Upper lobe of right lung (tissue), 1 donor: ENCODE results near the gene LRIT3. TPM values are rescaled to one million over a fixed set of nuclear protein-coding genes. Genes with fewer than 3 reads are reported as not detected.

Experiments
- ATAC-seq: fragments of 200-7000 bp; cut with Tn5 transposase; one replicate; pipeline ENCODE4 v1.9.1; 2020; ENCODE audit warnings: mild to moderate bottlenecking, moderate library complexity
- DNase-seq: peaks from one replicate; pipeline ENCODE4 v3.0.0-alpha.2; 2020
- H3K27ac ChIP-seq: fragments of 200-600 bp; one replicate; pipeline ENCODE4 v1.8.0; 2022
- H3K27me3 ChIP-seq: fragments of 200-600 bp; one replicate; pipeline ENCODE4 v1.8.0; 2022; ENCODE audit warnings: mild to moderate bottlenecking
- H3K36me3 ChIP-seq: fragments of 200-600 bp; one replicate; pipeline ENCODE4 v1.8.0; 2022
- H3K4me1 ChIP-seq: fragments of 200-600 bp; one replicate; pipeline ENCODE4 v1.8.0; 2022
- H3K4me3 ChIP-seq: fragments of 200-600 bp; one replicate; pipeline ENCODE4 v1.8.0; 2022; ENCODE audit warnings: mild to moderate bottlenecking
- H3K9me3 ChIP-seq: fragments of 200-600 bp; one replicate; pipeline ENCODE4 v1.8.0; 2022
- intact Hi-C: fragments of 100-400 bp; cut with DNase I; formaldehyde crosslinking; loops from one replicate; pipeline ENCODE4 v1.11.0; 2022
- total RNA-seq: library from RNA; stranded (reverse); fragmentation: NEBNext Ultra II Directional; extraction: Animal tissue kit (Norgen Biotek cat#: 25700); gene quantifications from one replicate; pipeline ENCODE4 v1.2.1, GENCODE V29; 2021
- TF ChIP-seq, protein P1 (sequence below): fragments of 200-600 bp; IDR thresholded peaks from one replicate; pipeline ENCODE4 v1.8.0; 2022; ENCODE audit warnings: antibody characterized with exemption
- donor health status: DM: no; HTN: yes; CAD: no; lungs with severe emphysema.

LRIT3 gene
- total RNA-seq, 1 donor from 2014 or later, result 0.14 TPM

DNA sequence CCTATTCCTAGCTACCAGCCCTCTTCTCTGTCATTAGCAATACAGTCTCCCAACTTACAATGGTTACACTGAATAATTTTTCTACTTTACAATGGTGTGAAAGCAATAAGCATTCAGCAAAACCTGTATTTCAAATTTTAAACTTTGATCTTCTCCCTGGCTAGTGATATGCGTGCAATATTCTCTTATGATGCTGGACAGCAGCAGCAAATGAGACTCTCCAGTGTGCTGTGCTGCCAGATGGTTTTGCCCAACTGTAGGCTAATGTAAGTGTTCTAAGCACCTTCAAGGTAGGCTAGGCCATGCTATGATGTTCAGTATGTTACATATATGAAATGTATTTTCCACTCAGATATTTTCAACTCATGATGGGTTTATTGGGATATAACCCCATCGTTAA, 38.3 kb upstream of the LRIT3 start:
- no peaks in the 10 kb centered on the region for H3K36me3 ChIP-seq
- H3K27ac ChIP-seq, result no peak overlapping the region
- H3K4me1 ChIP-seq, result no peaks in the 10 kb centered on the region
- H3K9me3 ChIP-seq, result no peaks in the 10 kb centered on the region
- intact Hi-C loops, result no loop called here
- DNase-seq (no peak), ATAC-seq (no peak)
- H3K27me3 ChIP-seq, result no peaks in the 10 kb centered on the region
- no peak overlapping the region for H3K4me3 ChIP-seq
- TF ChIP-seq, protein P1, sequence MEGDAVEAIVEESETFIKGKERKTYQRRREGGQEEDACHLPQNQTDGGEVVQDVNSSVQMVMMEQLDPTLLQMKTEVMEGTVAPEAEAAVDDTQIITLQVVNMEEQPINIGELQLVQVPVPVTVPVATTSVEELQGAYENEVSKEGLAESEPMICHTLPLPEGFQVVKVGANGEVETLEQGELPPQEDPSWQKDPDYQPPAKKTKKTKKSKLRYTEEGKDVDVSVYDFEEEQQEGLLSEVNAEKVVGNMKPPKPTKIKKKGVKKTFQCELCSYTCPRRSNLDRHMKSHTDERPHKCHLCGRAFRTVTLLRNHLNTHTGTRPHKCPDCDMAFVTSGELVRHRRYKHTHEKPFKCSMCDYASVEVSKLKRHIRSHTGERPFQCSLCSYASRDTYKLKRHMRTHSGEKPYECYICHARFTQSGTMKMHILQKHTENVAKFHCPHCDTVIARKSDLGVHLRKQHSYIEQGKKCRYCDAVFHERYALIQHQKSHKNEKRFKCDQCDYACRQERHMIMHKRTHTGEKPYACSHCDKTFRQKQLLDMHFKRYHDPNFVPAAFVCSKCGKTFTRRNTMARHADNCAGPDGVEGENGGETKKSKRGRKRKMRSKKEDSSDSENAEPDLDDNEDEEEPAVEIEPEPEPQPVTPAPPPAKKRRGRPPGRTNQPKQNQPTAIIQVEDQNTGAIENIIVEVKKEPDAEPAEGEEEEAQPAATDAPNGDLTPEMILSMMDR, result no peak

GRCh38 chr4:109810552-109811387, 37.1 kb upstream of the LRIT3 start:
- no peaks in the 10 kb centered on the region for H3K9me3 ChIP-seq
- no peaks in the 10 kb centered on the region for H3K27me3 ChIP-seq
- H3K36me3 ChIP-seq, result no peaks in the 10 kb centered on the region
- no peak for ATAC-seq
- no peak overlapping the region for H3K27ac ChIP-seq
- no peaks in the 10 kb centered on the region for H3K4me1 ChIP-seq
- no peak for DNase-seq
- intact Hi-C loops, result no loop called here
- H3K4me3 ChIP-seq, result no peak overlapping the region
- TF ChIP-seq, protein P1, result no peak

- H3K4me3 ChIP-seq, result no peak overlapping the region
- H3K36me3 ChIP-seq, result no peaks in the 10 kb centered on the region
- H3K27ac ChIP-seq, result no peak overlapping the region
- no peak for DNase-seq
- intact Hi-C loops, result no loop called here
- no peaks in the 10 kb centered on the region for H3K27me3 ChIP-seq
- H3K9me3 ChIP-seq, result no peaks in the 10 kb centered on the region
- H3K4me1 ChIP-seq, result peaks cover 6% of the 10 kb centered on the region
- ATAC-seq, result no peak
- TF ChIP-seq, protein P1, result no peak
These were observed 36.2 kb upstream of the LRIT3 start for GRCh38 chr4:109811707-109812106.

DNA sequence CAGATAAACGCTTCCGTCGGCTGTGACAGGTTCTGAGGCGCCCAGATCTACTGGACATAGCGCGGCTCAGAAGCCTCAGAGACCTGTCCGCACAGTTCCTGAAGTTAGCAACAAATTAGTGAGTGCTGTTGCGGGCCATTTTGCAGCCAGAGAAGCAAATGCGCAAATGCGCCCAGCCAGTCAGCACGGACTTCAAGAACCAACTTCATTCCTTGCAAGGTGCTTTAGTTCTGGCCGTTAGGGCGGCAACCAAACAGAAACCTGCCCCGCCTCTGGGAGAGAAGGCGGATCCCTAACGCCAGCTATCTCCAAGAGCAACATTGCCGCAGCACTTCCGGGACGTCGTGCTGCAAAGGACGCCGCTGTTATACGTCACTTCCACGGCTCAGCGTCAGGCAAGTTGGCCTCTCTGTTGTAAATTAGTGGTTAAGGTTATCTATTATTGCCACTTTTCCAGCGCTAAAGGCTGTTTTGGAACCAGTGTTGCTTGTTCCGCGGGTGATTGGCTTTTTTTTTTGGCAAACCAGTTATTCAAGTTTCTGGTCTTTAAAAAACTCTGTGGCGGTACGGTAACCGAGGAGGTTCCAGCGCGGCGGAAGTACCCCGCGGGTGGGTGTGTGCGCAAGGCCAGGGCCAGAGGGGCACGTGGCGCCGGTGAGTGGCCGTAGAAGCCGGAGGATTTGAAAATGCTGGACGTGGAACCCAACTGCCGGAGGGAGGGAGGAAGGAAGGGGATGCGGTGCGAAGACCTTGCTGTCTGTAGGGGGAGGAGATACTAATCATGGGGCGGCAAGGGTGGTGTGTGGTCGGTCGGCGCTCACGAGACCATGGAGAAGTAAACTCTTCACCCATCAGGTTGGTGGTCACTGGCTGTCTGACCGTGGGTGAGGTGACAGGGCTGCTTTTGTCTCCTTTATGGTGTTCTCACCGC, 32.5 kb upstream of the LRIT3 start, which contains the start of gene GAR1:
Gene GAR1 (plus strand): TSS at position 612 of the 931 bp plus-strand sequence. CDS start 403 bp downstream, outside the sequence.
- Histone ChIP-seq H3K9me3 (no peaks in the 10 kb centered on the region), H3K27ac (peak within 1 kb of the TSS; percentile 90), H3K27me3 (no peaks in the 10 kb centered on the region), H3K4me3 (peak within 1 kb of the TSS; percentile 84), H3K36me3 (peaks cover 30% of the 10 kb centered on the region), H3K4me1 (peaks cover 8% of the 10 kb centered on the region)
- peak; percentile 94 for DNase-seq
- TF ChIP-seq, protein P1, result peak; percentile 3
- intact Hi-C loops, result no loop called here
- peak; percentile 99 for ATAC-seq

DNA sequence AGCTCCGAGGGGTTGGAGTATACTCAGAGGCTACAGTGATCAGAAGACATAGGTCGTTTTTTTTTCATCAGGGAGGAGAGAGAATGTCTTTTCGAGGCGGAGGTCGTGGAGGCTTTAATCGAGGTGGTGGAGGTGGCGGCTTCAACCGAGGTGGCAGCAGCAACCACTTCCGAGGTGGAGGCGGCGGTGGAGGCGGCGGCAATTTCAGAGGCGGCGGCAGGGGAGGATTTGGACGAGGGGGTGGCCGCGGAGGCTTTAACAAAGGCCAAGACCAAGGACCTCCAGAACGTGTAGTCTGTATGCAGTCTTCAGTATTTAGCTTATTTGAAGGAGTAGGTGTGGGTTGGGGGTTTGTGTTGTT, 31.8 kb upstream of the LRIT3 start:
- peak overlapping the region; percentile 84 for H3K4me3 ChIP-seq
- peak overlapping the region; percentile 90 for H3K27ac ChIP-seq
- ATAC-seq (no peak), DNase-seq (peak; percentile 68)
- intact Hi-C loops, result no loop called here
- TF ChIP-seq, protein P1, result no peak
- peaks cover 8% of the 10 kb centered on the region for H3K4me1 ChIP-seq
- no peaks in the 10 kb centered on the region for H3K9me3 ChIP-seq
- no peaks in the 10 kb centered on the region for H3K27me3 ChIP-seq
- peaks cover 36% of the 10 kb centered on the region for H3K36me3 ChIP-seq
